SW 1271 (cell line): ENCODE results near the gene PPP1R37.
A peak's percentile ranks its signal among the peaks of the same experiment; 100 is the strongest.

Experiments used
- DNase-seq, 2 experiments: peaks; one replicate each; lab custom pipeline; 2025; lab: John Stamatoyannopoulos, UW

Gene PPP1R37

DNA sequence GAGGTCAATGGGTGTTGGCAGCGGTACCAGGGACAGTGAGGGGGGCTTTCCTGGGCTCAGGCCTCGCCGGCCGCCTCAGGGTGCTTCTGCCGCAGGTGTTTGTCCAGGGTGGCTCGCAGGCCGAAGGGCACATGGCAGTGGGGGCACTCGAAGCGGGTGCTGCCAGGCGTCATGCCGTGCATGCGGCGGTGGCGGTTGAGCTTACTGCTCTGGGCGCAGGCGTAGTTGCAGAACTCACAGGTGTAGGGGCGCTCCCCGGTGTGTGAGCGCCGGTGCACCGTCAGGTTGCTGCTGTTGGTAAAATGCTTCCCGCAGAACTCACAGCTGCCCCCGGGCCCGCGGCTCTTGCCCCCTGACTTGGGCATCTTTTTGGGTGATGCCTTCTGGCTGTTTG lies 21.4 kb upstream of the PPP1R37 start:
- DNase-seq = no peak

DNA sequence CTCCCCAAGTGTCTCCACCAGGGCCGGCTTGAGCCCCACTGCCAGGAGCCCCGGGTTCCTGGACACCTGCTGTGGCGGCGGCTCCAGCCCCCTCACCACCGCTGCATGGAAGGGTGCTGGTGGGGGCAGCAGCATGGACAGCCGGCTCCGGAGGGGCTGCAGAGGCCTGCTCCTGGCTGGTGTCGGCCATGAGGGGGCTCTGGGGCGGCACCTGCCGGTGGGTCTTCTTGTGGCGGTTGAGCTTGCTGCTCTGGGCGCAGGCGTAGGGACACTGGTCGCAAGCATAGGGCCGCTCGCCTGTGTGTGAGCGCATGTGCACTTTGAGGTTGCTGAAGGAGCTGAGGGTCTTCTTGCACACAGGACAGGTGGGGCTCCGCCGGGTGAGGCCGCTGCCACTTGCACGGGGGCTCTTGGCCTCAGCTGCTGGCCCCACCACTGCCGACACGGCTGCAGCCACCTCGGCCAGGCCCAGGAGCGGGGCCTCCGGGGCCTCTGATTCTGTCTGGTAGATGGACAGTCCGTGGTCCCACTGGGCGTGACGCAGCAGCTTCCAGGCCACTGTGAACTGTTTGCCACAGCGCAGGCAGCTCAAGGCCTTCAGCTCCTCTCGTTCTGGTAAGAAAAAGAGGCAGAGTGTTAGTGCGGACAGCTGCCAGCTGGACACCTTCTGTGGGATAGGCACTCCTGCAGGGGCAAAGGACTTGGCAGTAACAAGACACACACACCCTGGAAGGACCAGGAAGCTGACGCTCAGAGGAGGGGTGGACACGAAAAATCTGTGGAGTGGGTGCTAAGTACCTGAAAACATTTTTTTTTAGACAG lies 20.8 kb upstream of the PPP1R37 start:
- no peak for DNase-seq

DNA sequence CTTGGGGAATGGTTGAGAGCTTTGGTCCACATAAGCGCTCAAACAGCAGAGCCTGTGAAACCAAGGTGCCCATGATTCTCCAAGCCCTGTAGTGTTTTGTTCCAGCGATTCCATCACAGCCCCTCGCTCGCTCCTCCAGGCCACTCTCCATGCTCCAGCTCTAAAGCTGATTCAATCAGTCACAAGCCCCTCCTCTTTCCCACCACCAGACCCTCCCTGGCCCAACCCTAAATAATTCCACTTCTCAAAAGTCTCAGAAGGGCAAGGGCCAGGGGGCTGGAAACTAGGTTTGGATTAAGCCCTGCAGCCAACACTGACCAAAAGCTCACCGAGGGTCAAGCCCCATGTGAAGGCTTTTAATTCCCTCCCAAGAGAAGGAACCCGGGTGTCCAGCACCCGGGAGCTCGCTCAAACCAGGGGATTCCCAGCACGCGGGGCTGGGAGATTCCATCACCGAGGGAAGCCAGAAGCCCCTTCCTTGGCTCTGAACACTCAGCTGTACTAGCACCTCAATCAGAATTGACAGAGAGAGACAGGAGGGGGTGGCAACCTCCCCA lies 18.2 kb upstream of the PPP1R37 start:
- DNase-seq = no peak

DNA sequence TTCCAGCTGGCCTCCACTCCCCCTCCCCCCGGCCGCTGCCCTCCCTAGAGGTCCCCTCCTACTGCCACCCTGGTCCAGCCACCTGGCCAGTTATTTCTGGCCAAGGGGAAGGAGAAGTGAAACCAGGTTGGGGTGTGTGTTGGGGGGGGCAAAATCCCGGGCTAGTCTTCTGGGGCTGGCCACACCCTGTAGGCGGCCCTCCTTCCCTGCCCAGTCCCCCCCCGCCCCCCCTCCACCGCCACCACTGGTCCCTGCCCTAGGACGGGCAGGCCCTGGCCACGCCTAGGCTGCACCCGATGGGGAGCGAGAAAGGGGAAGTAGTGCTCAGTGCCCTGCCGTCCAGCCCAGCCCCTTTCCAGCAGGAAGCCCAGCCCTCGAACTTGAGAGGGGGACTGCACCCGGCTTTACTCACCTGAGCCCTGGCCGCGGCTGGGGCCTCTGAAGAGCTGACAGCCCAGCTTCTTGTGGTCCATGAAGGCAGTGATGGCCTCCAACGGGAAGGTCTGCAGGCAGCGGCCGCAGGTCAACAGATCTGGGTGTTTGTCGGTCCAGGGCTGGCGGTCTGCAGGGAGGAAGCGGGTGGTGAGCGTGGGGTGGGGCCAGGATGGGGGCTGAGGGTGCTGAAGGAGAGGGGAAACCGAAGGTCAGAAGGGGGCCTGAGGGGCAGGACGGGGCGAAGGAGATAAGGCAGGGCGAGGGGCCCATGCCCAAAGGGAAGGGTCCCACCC lies 17.5 kb upstream of the PPP1R37 start:
- DNase-seq = no peak

DNA sequence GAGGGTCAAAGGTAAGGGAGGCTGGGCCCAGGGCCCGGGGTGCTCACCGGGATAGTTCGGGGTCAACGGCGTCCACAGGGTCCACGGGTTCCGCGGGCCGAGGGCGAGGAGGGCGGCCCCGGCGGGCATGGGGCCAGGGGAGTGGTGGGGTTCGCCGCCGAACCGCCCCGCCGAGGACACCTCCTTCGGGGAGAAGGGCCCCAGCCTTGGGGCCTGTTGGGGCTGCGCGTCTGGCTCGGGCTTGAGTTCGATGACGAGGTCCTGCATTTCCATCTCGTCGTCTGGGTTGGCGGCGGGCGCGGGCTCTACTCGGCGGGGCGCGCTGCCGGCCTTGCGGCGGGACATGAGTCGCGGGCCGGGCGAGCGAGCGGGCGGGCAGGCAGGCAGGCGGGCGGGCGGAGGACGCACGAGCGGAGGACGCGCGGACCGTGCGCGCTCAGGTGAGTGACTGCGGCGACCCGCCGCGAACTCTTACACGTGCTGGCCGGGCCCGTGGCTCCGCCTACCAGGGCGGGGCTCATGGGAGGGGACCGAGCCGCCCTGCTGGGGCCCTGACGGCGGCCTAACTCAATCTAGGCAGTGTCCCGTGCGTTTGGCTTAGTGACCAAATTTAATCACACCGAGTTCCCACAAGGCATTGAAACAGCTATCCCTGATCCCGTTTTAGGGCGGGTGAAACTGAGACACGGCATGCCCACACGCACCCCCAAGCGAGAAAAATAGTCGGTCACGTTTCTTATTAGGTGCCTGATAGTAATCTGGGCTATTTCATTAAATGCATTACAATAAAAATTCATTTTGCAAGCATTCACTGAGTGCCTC lies 16.7 kb upstream of the PPP1R37 start, which contains the start of gene ZNF296:
TSS of gene ZNF296 (minus strand) at position 450 of the 822 bp plus-strand sequence. CDS start at position 345, 105 bp downstream.
- DNase-seq = no peak

DNA sequence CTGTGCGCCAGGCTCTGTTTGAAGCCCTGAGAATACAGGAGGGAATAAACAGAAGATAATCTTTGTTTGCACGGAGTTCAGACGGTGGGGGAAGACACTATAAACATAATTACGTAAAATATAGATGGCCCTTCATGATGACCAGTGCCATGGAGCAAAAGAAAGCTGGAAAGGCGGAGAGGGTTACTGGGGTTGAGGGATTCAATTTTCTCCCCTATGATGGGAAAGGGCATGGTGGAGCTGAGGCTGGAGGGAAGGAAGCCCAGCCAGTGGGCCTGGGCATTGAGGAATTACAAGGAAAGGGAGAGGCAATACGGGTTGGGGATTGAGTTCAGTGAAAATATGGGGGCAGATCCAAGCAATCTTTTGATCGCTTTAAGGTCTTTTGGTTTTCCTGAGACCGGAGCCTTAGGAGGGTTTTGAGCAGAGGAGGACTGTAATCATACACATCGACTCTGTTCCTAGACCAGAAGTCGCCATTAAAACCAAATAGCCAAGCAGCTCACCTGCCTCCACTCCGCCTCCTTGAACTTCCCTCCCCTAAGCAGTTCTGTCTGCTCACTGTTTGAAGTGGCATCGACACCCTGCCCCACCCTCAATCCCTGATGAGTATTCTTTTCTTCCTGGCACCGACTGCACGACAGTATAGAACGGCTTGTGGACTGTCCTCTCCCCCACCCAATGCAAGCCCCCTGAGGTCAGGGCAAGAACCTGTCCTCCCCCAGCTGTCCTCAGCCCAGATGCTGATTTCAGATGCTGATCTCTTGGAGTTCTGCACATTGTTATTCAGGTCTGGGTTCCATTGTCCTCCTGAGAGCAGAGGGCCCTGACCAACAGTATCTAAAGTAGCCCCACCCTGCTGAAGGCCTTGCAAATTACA lies 15.9 kb upstream of the PPP1R37 start:
- DNase-seq = no peak

DNA sequence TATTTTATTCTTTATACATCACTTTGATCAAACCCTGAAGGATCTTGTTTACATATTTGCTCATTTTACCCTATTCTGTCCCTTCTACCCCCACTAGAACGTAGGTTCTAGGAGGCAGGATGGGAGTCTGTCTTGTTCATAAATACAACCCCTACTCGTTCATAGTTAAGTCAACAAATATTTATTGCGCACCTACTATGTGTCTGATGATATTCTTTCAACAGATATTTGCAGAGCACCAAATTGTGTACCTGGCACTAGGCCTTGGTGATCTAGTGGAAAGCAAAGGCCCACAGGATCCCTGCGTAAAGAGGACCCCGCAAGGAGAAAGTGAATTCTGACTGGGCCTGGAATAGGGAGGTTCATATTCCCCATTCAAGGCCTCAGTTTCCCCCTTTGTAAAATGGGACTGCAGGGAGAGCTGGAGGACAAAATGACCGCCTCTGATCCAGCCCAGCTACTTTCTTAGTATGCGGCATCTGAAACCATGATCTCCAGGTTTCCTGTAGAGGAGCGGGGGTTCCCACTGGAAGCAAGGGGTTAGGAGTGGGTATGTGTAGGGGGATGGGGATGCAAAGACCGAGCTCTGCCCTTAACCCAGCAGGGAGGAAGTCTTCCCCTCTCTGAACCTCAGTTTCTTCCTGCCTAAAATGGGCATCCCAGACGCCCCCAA lies 14.5 kb upstream of the PPP1R37 start:
- no peak for DNase-seq

DNA sequence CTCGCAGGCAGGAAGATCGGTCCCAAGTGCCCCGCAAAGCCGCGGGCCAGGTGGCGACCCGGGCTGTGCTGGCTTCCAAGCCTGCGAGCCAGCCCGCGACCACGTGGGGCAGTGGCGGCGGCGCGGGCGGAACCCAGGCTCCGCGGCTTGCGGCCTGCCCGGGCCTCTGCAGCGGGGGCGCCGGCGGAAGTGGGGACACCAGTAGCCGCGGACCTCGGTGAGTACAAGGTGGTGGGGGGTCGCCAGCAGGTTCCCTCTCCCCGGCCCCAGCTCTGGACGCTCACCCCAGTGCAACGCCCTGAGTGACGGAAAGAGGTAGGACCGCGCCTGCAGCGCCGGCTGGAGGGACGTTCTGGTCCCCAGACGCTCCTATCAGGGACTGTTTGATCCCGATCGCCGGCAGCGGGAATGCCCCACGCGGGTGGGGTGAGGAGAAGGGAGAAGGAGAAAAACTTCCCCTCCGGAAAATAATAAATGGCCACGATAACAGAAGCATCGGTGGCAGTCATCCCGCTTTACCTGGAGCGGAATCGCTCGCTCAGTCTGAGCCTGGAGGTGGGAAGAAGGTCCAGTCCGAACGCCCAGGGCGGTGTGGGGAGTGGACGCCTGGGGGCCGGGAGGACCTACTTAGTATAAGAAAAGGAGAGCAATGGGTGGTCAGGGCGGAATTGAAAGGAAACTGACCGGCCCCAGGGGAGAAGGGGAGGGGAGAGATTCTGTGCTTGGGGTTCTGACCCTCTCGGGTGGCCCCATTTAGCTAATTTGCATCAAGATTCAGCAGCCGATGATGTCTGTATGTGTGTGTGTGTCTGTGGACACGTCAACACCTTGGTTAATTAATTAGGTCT lies 13.7 kb upstream of the PPP1R37 start, which contains the start of gene GEMIN7:
TSS of gene GEMIN7 (plus strand) at position 198 of the 848 bp plus-strand sequence. CDS start 10,855 bp downstream, outside the sequence.
- DNase-seq = peak in 1 of 2 experiments; percentile 53

DNA sequence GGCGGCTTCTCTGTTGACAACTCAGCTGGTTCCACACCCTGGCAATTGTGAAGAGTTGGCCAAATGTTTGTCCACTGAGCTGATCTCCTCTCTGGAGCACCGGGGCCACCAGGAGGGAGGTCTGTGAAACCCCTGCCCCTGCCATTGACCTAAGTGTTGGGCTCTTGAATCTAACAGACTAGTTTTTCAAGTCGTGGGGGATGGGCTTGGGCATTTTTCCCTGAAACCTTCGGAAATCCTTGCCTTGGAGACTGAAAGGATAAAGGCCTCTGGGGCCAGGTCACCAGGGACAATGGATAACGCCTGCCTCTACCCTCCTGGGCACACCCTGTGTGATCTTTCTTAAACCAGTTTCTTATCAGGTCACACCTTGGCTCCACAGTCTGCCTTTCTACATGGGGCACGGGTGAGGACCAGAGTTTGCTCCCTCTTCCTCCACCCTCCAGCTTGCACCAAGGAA lies 13.0 kb upstream of the PPP1R37 start:
- no peak for DNase-seq

DNA sequence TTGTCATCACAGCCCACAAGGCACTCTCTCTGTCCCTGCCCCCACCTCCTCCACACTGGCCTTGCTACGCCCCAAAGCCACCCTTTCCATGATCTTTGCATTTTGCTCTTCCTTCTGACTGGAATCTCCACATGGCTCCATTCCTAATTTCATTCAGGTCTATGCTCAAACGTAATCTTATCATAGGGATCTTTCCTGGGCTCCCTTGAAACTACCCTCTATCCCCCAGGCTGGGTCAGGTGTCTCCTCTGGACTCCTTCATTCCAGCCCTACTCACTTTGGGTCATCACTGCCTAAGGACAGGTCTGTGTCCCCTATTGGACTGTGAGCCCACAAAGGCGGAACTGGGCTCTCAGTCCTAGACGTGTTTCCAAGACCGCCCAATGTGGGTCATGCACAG lies 10.8 kb upstream of the PPP1R37 start:
- DNase-seq = no peak

DNA sequence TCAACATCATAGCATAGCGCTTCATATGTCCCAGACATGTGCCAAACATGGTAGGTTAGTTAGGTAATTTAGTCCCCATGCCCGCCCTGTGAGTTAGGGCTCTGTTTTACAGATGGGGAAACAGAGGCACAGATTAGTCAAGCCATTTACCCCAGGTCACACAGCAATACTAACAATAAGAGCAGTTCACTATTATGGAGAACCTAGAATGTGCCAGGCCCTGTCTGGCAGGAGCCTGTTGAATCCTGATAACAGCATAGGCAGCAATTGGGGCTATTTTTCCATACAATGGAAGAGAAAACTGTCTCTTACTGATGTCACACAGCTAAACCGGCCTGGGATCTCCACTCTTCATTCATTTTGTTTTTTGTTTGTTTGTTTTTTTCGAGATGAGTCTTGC lies 6.5 kb upstream of the PPP1R37 start:
- no peak for DNase-seq

DNA sequence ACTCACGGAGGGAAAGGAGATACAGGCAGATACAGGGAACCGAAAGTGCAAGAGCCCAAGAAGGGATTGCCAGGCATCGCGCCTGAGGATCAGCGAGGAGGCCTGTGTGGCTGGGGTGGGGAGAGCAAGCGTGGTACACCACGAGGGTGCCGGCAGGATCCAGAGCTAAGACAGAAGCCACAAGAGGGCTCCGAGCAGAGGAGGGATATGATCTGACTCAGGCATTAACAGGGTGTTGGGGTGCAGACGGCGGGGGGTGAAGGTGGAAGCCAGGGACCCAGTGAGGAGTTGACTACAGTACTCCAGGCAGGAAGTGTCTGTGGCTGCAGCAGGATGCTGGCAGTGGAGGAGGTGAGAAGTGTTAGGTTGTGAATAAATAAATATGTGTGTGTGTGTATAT lies 5.4 kb upstream of the PPP1R37 start:
- DNase-seq = no peak

DNA sequence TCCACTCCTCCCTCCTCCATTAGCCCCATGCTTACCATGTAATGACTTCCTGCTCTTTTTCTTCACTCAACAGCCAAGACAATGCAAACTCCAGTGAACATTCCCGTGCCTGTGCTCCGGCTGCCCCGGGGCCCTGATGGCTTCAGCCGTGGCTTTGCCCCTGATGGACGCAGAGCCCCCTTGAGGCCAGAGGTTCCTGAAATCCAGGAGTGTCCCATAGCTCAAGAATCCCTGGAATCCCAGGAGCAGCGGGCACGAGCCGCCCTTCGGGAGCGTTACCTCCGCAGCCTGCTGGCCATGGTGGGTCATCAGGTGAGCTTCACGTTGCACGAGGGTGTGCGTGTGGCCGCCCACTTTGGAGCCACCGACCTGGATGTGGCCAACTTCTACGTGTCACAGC lies 2.9 kb upstream of the PPP1R37 start:
- no peak for DNase-seq

DNA sequence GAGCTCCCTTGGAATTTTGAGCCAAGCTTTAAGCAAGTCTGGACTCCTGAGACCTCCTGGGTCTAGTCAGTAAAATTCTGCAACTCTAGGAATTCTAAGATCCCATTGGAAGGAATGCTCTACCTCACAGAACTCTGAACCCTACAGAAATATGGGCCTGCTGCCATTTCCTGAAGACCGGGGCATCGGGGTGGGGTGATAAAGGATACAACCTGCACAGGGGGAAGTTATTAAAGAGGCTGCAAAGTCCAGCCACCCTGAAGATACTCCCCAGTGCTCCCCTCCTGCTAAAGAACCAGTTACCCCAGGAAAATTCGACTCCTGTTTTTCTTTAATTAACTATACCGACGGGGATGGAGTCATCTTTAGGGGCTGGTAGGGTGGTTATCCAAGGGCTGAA lies 2.4 kb upstream of the PPP1R37 start:
- no peak for DNase-seq

DNA sequence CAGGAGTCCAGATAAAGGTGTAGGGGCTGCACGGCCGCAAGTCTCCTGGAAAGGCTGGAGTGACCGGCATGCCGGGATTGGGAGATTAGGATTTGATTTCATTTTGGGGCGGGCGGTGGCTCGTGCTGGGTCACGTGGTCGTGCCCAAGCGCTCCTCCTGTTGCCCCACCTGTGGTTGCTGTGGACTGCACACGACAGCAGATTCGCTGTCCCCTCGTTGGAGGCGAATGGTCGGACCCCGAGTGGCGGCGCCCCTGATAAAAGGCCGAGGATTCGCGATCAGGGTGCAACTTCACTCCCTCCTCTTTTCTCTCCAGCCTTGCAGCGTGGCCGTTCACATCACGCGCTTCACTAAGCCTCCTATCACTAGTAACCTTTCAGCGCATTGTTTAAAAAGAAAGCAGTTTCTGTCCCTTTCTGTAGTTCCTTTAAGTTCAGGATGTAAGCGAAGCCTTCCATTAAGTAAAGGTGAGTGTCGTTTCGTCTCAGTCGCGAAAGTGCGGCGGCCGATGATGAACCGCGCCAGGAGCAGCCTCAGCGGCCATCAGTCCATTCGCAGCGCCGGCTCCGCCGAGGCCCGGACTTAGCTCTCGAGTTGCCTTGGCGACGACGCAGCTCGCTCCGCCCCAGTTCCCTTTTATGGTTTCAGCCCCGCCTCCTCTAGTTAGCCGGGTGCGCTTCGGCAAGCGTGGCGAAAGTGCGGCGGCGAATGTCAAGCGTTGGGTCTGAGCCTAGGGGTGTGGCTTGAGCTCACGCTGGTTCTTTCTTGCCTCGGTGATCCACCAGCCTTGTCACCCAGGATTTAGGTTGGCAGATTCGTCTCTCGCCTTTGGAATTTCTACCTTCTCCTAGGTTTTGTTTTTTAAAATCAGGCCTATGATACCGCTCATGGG lies 1.7 kb upstream of the PPP1R37 start:
- DNase-seq = no peak

DNA sequence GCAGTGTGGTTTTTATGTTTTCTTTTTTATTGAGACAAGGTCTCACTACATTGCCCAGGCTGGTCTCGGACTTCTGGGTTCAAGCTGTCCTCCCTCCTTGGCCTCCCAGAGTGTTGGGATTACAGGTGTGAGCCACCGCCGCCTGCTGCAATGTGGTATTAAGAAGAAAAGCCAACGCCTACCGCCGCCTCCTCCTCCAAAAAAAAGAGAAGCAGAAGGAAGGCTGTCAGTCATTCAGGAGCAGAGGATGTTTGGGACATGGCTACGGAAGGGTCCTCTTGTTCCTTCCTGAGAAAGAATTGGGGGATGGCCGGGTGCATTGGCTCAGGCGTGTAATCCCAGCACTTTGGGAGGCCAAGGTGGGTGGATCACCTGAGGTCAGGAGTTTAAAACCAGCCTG lies 1.2 kb downstream of the PPP1R37 start:
- no peak for DNase-seq

DNA sequence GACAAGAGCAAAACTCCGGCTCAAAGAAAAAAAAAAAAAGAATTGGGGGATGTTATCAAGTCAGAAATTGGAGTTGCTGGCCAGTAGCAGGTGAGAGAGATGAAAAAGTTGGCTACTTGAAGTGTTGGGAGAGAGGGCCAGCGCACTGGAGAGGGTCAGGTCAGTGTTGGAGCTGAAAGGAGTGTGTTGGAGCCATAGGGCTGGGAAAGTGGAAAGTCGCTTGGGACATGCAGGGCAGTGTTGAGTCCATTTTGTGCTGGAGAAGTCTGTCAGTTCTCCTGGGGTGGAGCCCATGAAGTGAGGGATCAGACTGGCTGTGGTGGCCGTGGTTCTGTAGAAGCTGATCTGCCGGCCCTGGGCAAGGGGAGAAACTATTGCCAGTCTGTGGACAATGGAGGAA lies 1.7 kb downstream of the PPP1R37 start:
- no peak for DNase-seq
